ENCODE results near the gene C2orf76.

DNA sequence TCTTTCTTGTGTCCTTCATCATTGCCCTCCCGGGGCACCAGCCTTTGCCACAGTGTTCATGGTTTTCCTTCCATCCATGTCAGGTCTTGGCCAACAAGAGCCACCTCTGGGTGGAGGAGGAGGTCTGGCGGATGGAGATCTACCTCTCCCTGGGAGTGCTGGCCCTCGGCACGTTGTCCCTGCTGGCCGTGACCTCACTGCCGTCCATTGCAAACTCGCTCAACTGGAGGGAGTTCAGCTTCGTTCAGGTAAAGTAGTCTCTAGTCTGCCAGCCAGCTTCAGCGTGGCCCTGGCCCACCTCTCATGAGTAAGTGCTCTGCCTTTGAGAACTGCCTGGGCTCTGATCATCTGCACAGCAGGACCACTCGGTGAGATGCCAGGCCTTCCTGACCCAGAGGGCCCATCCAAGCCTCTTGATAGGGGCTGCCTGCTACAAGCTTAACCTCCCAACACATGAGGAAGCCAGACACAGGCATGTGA, 112.0 kb downstream of the C2orf76 start:
- TF ChIP-seq, protein P1, sequence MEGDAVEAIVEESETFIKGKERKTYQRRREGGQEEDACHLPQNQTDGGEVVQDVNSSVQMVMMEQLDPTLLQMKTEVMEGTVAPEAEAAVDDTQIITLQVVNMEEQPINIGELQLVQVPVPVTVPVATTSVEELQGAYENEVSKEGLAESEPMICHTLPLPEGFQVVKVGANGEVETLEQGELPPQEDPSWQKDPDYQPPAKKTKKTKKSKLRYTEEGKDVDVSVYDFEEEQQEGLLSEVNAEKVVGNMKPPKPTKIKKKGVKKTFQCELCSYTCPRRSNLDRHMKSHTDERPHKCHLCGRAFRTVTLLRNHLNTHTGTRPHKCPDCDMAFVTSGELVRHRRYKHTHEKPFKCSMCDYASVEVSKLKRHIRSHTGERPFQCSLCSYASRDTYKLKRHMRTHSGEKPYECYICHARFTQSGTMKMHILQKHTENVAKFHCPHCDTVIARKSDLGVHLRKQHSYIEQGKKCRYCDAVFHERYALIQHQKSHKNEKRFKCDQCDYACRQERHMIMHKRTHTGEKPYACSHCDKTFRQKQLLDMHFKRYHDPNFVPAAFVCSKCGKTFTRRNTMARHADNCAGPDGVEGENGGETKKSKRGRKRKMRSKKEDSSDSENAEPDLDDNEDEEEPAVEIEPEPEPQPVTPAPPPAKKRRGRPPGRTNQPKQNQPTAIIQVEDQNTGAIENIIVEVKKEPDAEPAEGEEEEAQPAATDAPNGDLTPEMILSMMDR (IDR thresholded peaks at IDR 0.05; ENCODE audit: poor library complexity), result no peak
- TF ChIP-seq EZH2phosphoT487 (IDR thresholded peaks at IDR 0.05; ENCODE audit: low read depth, severe bottlenecking, unreplicated experiment), result no peak

Measured in hepatocyte (in vitro differentiated cells).